ENCODE measurements around the gene ADI1.
"Not testable (repeated sequence)": the region's sequence is repeated elsewhere in the genome, so short reads cannot be mapped to it uniquely, and the experiment has no call there.

Gene ADI1

DNA sequence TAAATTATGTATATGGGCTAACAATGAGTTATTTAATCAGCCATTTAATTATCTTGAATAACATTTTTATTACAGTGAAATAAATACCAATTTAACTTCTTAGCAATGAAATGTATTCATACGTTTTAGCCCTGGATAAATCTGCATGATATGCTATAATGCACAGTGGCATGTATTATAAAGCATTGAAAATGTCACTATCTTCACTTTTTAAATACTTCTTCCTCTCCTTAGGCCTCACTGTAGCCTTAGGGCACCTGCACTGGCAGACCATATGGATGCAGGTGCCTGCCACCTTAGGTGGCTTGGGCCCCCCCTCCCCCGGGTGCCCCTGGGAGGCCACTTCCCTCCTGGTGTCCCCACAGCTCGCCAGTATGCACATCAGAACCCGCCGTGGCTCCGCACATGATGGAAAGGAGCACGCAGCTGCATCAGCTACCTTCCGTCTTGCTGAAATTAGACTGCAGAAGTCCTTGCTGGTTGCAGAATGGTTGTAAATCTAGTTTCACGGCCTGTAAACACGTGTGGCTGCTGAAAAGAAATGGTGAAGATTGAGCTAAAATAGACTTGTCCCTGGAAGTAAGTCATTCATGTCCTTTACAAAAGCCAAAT, 56.7 kb downstream of the ADI1 start:
- DNase-seq (ENCODE audit: low read depth) = no peak

DNA sequence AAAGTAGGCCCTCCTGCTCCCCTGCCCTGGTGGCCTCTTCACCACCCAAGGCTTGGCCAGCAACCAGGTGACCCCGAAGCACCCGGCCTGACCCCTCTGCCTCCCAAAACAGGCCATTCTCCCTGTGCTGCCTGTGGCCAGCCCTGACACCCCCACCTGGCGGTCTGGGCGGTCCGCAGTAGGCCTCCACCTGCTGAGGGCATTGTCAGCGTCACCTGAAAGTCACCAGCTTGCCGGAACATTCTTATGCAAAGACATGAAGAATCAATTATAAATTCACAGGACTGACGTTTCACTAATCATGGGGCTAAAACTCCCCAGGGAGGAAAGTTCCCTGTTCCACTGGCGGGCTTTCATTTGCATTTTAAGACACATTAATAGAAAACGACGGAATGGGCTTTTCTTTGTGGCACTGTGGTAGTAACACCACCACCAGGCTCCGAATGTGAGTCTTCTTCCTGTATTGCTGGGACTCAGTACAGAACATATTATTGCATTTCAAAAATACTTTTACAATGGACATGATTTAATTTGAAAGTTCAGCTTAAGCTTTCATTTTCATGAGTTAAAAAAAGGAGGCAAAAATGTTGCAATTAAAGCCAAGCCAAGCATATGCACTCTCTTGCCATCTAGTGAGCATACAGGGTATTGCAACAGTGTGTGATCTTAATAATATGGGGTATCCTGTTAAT, 57.4 kb downstream of the ADI1 start:
- no peak for DNase-seq (ENCODE audit: low read depth)

DNA sequence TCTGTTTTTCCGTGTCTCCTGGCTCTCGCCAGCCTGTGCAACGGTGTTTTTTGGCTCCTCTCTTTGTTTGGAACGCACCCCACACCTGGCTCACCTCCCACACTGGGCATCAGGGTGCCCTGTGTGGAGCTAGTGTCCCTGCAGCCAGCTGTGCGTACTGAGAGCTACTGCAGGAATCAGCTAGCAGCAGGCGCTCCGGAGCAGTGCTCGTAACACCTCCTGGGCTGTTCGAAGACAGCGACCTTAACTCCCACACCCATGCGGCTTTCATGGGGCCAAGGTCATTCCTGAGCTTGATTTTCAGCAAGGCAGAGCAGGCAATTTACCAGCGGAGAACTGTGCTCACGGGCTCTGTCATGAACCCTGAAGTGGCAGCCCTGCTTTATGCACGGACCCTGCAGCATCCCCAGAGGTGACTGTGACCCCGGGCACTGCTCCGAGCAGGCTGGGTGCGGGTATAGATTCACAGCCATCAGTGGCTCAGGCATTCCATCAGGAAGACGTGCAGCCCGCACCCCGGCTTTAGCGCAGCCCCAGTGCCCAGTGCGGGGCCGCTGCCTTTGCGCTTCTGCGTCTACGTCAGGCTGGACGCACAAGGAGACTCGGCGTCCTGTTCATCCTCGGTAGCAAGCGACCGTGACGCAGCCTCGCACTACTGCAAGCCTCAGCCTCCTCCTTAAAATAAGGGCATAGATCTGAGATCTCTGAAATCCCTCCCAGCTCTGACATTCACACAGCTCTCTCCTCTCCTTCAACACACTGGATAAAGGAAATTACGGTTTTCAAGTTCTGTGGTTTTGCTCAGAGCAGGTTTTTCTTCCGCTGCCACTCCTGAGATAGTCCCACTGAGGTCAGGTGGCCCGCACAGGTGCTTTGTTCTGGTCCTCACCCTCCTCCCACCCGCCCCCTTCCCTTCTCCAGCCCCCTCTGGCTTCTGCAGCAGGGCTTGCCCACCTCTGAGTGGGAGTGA, 58.2 kb downstream of the ADI1 start:
- no peak for DNase-seq (ENCODE audit: low read depth)

DNA sequence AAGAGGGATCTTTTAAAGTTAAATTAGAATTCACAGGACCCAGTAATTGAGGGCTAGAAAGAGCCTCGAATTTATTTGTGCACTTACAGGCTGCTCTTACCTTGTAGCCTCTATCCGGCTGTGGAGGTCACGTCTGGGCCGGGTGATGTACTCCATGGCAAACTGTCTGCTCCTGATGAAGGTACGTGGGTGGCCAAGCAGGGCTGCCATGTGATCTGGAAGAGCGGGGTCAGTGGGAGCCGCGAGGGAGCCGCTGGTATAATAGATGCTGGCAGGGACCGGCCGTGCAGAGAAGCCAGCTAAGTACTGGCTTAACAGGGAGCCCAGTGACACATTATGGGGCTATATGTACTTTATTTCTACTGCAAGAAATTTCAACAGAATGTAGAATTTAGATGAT, 59.2 kb downstream of the ADI1 start:
- no peak for DNase-seq (ENCODE audit: low read depth)

DNA sequence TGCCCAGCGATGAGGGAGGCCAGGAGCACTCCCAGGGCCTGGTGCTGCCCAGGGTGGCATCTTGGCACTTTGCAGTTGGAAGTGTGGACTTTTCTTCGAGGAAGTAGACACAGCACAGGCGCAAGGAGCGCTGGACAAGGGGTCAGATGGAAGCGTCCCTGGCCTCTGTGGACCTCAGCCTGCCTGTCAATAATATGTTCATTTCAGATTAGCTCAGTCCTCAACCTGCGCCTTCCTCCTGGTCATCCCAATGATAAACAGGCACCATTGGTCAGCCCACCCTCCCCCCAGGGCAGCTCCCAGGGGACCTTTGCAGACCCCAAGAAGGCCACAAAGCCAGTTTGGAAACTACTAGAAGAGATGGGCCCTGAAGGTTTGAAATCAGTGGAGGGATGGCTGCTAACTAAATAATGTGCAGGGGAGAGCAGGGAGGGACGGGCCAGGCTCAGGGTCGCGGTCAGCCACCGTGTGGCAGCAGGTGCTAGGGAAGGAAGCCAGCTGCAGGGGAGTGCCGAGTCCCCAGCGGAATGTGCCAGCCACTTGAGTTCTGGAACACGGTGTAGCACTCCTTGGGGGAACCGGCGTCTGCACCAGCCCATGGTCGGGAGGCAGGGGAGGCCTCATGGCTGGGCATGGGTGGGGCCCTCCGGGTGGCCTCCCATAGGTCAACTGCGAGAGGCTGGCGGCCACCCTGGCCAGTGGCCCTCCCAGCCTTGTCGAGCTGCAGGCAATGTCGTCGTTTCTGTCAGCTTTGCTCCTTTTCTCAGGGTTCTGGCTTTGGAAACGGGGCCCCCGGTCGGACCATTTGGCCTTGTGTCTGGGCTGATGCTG, 59.9 kb downstream of the ADI1 start:
- no peak for DNase-seq (ENCODE audit: low read depth)

DNA sequence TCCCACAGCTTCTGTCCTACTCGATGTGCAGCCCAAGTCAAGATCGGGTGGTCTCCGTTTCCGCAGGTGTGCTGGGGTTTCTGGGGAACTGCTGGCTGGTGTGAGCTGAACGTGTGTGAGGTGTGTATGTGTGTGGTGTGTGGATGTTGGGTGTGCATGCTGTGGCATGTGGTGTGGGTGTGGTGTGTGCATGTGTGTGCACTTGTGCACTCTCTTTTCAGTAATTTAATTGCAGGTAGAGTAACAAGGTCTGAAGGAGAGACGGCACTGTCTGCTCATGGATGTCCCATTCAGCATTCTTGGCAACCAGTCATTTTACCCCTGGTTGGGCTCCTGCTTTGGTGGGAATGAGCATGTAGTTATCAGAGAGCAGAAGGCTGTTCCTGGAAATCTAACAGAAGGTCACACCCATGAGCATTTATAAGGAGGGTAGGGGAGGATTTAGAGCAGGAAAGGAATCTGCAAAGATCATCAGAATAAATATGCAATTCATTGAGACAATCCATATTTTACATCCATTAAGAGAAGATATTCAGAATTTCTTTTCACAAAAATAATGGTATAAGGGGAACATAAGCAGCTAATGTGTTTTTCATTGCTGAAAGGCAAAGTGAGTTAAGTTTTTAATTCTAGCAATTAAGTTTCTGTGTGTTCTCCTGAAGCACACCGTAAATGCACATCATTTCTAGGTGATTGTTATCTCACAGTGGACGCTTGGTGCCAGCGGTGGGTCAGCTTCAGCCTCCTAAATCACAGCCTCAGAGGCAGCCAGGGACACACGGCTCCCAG, 60.7 kb downstream of the ADI1 start:
- no peak for DNase-seq (ENCODE audit: low read depth)

DNA sequence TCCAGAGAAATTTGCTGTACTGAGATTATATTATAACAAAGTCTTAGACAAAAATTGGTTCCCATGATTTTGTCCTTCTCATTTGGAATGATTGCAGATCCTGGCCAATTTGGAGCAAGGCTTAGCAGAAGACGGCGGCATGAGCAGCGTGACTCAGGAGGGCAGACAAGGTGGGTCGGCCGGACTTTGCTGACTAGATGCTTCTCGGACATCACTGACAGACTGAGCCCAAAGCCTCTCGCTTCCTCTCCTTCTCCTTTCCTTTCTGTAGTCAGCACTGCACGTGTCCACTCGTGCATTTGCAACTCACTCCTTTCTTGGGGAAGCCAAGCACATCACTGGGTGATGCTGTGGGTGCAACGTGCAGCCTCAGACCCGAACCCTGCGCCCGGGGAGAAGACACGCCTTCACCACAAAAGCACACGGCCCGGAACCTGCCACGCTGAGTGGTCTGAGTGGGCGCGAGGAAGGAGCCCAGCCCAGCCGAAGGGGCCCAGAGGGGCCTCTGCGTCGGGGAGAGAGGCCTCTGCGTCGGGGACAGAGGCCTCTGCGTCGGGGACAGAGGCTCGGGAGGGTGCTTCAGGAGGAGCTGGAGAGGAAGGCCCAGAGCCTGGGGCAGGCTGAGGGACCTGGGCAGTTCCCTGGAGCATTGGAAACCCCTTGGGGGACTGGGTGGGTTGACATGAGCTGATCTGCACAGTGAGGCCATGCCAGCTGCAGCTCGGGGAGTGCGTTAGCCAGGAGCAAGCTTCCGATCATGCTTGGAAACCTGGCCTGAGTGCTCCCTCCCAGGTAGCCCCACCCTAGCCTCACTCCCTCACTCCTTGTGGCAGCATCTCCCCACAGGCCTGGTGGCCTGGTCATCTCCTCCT, 61.6 kb downstream of the ADI1 start:
- no peak for DNase-seq (ENCODE audit: low read depth)

DNA sequence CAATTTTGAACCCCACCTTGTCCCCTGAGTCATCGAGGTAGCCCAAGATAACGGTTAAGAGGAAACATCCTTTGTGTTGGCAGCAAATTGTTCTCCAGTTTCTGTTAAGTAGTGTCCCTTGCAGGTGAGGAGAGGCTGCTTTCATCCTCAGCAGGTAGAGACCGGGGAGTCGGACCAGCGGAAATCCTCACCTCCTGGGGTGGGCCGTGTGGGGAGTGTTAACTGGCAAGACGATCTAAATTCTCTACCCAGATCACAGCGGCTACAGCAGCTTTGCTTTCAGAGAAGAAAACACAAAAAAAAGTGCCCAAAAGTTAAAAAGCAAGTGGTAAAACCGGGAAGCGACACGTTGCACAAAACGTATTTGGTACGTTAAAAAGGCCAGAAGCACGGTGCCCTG, 63.2 kb downstream of the ADI1 start:
- DNase-seq (ENCODE audit: low read depth) = no peak

DNA sequence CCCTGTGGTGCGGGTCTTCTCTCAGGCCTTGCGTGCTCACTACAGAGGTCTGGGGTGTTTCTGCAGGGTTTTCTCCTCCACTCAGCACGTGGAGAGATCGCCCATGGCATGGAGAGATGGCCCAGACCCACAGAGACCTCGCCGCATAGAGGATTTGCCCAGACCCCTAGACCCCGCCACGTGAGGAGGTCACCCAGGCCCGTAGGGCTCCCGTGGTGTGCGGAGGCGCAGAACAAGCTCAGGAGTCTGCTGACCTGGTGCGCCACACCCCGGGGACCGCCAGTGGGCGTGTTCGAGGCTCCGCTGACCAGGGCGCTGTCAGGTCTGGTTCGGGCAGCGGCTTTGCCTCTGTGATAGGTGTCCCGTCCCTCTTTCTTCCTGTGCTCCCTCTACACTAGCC, 64.5 kb downstream of the ADI1 start:
- no peak for DNase-seq (ENCODE audit: low read depth)

DNA sequence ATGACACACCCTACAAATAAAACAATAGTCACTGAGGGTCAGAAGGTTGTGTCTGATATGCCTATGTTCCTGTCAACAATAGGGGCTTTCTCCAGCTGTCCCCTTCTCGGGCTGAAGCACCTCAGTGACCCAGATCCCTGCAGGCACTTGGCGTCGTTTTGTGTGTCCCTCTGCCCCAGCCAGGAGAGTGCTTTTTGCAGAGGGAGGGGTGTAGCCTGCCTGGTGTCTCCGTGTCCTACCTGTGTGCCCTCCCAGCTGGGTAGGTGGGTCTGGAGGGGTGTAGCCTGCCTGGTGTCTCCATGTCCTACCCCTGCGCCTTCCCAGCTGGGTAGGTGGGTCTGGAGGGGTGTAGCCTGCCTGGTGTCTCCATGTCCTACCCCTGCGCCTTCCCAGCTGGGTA, 65.3 kb downstream of the ADI1 start:
- DNase-seq (ENCODE audit: low read depth) = not testable (repeated sequence)

DNA sequence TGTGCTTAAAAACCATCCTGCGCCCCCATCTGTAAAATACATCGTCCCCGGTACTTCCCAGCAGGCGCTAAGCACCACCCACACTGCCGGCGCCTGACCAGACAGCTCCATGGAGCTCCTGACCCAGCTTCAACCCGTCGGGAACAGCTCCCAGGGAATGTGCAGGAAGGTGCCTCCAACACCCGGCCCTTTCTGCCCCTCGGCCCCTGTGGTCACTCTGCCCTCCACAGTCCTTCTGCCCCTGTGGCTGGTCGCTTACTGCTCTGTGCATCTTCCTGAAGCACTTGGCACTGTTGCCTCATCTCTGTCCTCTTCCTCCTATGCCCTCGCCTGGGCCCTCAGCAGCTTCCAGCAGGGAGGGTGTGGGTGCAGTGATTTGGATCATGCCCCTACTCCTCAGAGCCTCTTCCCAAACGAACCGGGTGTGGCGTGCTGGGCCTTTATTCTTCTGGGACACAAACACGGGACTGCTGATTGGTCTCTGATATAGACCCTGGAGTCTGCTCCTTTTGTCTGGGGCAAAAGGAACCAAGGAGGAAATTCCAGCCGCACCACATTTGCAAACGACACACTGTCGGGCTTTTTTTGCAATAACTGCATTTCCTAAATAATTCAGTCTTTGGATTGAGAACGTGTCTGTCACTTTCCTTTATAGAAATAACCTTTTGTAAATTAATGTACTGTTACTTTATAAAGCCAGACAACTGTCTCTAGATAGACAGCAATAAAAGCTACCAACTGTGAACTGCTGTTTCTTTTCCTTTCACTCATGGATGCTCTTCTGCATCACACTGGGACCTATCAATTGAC, 65.9 kb downstream of the ADI1 start:
- DNase-seq (ENCODE audit: low read depth) = no peak

DNA sequence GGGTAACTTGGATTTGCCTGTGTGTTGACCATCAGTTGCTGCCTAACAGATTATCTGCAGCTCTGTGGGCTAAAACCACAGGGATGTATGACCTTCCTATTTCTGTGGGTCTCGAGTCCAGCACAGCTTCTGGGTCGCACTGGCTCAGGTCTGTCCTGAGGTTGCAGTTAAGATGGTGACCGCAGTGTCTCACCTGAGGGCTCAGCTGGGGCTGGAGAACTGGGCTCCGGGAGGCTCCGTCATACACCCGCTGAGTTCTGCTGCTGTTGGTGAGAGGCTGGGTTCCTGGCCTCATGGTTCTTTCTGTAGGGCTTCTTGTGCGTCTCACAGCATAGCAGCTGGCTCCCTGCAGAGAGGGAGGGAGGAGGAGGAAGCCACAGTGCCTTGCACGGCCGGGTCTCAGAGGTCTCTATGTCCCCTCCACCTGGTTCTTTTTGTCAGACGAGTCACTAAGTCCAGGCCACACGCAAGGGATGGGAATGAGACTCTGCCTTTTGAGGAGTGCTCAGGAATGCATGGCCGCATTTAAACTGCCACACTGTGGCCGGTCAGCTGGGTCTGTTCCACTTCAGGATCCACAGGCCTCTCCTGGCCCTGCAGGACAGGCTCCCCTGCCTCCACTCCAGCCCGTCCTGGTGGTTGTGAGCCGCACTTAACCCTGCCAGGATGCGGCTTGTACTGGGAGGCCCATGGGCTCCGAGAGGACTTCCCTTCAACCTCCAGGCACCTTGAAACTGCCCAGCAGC, 67.2 kb downstream of the ADI1 start:
- no peak for DNase-seq (ENCODE audit: low read depth)

DNA sequence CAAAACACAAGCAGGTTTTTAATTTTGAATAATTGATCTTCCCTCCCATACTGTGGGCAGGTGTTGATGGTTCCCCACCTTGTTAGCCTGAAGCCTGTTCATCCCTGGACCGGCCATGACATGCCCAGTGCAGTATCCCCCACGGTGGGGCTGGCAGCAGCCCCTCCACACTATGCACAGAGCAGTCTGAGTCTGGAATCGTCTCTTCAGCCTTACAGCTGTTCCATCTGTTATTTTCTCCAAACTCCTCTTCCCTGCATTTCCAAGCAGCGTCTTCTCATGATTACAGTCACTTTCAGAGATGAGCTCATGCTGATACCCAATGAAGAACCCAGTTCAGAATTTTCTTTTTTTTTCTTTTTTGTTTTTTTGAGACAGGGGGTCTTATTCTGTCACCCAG, 68.2 kb downstream of the ADI1 start:
- DNase-seq (ENCODE audit: low read depth) = no peak

DNA sequence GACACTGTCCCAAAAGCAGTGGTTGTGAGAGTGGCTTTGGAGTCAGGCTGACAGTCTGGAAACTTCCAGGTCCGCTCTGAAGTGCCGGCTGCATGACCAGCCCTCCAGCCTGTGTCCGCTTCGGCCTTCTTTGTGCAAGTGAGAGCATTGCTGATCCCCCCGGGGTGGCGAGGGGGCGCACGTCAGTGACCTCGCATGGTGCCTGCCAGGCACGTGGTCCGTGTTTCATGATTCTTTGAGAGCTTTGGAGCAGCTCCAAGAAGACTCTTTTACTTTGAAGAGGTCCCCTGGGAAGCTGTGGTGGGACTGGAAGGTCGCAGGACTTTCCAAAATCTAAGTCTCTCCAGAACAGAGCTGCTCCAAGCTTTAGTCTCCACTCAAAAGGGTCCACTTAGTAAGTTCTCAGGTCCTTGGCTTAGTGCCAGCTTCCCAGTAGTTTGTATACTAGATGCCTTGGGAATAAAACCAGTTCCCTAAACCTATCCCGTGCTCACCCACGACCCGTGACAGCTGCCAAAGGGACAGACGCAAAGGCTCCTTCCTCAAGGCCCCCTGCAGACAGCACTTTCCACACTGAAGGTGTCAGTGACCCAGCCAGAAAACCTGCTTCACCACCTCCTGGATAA, 68.8 kb downstream of the ADI1 start:
- no peak for DNase-seq (ENCODE audit: low read depth)

DNA sequence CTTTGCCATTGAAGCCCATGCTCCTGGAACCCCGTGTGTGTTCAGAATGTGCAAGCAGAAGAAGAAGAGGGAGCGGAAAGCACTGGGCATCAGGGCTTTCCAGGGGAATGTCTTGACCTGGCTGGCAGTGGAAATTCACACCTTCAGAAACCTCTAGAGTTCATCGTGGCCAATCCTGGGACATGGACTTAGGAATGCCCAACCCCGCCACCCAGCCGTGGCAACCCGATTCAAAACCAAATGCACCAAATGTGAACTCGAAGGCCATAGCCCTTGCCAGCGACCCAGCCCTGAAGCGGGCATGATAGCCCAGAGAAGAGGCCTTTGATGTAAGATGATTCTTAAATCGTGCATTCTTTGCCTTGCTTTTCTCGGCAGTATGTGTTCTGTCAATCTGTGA, 69.4 kb downstream of the ADI1 start:
- no peak for DNase-seq (ENCODE audit: low read depth)

DNA sequence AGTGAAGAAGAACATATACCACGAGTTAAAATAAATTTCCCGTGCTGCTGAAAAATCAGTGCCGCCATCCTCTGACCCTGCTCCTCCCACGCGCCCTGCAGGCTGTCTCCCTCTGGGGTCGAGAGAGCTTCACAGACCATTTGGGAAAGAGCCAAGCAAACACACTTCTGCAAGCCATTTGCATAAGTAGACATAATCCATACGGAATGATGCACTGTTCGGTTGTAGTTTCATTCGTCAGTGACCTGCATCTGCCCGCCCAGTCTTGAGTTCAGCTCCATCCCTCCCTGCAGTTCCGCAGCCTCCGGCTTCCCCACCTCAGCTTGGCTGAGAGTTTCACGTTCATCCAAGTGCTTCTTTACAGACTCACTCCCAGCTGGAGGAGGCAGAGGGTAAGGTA, 70.2 kb downstream of the ADI1 start:
- DNase-seq (ENCODE audit: low read depth) = no peak

DNA sequence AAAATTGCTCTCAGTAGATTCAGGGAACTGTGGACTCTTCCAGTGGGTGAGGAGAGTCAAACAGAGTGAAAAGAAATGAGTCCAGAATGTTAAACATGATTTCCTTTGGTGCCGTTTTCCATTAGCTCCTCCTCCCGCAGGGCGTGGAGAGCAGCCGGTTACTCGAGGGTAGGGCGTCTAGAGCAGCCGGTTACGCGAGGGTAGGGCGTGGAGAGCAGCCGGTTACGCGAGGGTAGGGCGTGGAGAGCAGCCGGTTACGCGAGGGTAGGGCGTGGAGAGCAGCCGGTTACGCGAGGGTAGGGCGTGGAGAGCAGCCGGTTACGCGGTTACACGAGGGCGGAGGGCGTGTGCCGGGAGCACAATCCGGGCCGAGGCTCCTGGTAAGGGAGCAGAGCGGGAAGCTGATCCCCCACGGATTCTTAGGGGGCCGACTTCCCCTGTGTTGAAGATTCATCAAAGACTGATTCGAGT, 70.9 kb downstream of the ADI1 start:
- not testable (repeated sequence) for DNase-seq (ENCODE audit: low read depth)

DNA sequence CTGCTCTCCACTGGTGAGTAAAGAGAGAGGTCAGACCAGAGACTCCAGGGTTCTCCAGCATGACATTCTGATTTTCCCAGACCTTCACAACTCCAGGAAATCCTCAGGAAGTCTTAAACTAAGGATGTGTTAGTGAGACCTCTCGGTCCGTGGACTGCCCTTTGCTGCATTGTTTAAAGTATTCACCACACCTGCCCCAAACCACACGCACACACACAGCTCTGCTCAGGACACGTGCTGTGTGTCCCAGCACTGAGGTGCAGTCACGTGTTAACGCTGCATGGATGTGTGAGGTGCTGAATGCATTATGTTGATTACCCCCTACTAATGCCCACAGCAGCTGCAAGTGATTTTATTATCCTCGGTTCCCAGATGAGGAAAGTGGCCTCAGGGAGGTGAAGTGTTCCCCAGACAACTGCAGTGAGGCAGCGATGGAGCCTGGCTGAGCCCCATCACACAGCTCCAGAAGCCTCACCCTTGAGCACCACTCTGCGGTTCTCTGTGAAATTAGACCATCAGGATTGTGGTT, 71.5 kb downstream of the ADI1 start:
- DNase-seq (ENCODE audit: low read depth) = no peak

Data from stimulated activated CD4-positive, alpha-beta T cell treated with anti-CD3 and anti-CD28 coated beads, Interleukin-2, amount 100 ng/mL, for 4 hours (primary cell).